OCI-LY1 (cell line): ENCODE measurements around the gene TRIM37.

Experiments used
- EZH2 ChIP-seq: fragments of 200-600 bp; sonication (generic), shearing (Covaris generic); IDR thresholded peaks from 2 replicates; pipeline ENCODE4 v1.8.0; 2017; ENCODE audit warnings: borderline replicate concordance, mixed run types, mild to moderate bottlenecking, antibody characterized with exemption, low read length, moderate library complexity, mixed read lengths
- TF ChIP-seq, protein P1 (sequence below): fragments of 200-600 bp; sonication (generic), shearing (Covaris generic); IDR thresholded peaks from 2 replicates; pipeline ENCODE4 v1.5.1; 2017; ENCODE audit warnings: mild to moderate bottlenecking, antibody characterized with exemption, low read length, moderate library complexity, mixed read lengths

DNA sequence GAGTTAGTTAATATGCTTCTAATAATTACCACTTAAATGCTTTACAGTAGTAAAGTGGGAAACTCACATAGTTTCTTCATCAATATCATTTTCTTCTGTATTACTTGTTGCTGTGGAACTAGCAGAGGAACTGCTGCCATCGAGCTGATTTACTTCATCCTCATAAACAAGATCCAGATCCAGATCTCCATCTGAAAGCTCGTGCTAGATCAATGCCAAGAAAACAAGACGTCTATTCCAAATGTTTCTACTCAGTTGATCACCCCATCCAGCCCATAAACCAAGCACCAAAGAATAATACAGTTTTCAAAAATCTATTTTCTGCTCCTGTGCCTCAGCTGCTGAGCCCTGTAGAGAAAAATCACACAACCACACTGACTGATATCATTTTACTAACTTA is 59.1 kb downstream of the TRIM37 start:
- TF ChIP-seq, protein P1, sequence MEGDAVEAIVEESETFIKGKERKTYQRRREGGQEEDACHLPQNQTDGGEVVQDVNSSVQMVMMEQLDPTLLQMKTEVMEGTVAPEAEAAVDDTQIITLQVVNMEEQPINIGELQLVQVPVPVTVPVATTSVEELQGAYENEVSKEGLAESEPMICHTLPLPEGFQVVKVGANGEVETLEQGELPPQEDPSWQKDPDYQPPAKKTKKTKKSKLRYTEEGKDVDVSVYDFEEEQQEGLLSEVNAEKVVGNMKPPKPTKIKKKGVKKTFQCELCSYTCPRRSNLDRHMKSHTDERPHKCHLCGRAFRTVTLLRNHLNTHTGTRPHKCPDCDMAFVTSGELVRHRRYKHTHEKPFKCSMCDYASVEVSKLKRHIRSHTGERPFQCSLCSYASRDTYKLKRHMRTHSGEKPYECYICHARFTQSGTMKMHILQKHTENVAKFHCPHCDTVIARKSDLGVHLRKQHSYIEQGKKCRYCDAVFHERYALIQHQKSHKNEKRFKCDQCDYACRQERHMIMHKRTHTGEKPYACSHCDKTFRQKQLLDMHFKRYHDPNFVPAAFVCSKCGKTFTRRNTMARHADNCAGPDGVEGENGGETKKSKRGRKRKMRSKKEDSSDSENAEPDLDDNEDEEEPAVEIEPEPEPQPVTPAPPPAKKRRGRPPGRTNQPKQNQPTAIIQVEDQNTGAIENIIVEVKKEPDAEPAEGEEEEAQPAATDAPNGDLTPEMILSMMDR, result no peak
- no peak for TF ChIP-seq EZH2
